ENCODE results near the gene ADAMTS19. TPM values are rescaled to one million over a fixed set of nuclear protein-coding genes. Genes with fewer than 3 reads are reported as not detected.
"Not testable (repeated sequence)": the region's sequence is repeated elsewhere in the genome, so short reads cannot be mapped to it uniquely, and the experiment has no call there.

ADAMTS19 gene
- total RNA-seq, 1 donor from 2014 or later, result 0.27 TPM

GRCh38 chr5:129541648-129542251 lies 81.7 kb downstream of the ADAMTS19 start:
- intact Hi-C loops (cut with DNase I), result no loop called here
- DNase-seq (ENCODE audit: low spot score) (no peak), ATAC-seq (no peak)

- ATAC-seq (no peak), DNase-seq (ENCODE audit: low spot score) (no peak)
- intact Hi-C loops (cut with DNase I), result no loop called here
Measured at GRCh38 chr5:129547137-129547536, 87.0 kb downstream of the ADAMTS19 start.

- intact Hi-C loops (cut with DNase I), result no loop called here
- ATAC-seq (no peak), DNase-seq (ENCODE audit: low spot score) (no peak)
Measured at GRCh38 chr5:129554134-129554904, 94.2 kb downstream of the ADAMTS19 start.

- ATAC-seq, result no peak
- DNase-seq (ENCODE audit: low spot score), result no peak
- intact Hi-C loops (cut with DNase I), result no loop called here
Measured at GRCh38 chr5:129563585-129563984, 103.5 kb downstream of the ADAMTS19 start.

- intact Hi-C loops (cut with DNase I), result no loop called here
- DNase-seq (ENCODE audit: low spot score), result no peak
- ATAC-seq, result no peak
Measured at GRCh38 chr5:129569295-129569694, 109.2 kb downstream of the ADAMTS19 start.

GRCh38 chr5:129572060-129572459 lies 112.0 kb downstream of the ADAMTS19 start:
- ATAC-seq, result no peak
- DNase-seq (ENCODE audit: low spot score), result no peak
- intact Hi-C loops (cut with DNase I), result no loop called here

GRCh38 chr5:129584496-129584895 lies 124.4 kb downstream of the ADAMTS19 start:
- intact Hi-C loops (cut with DNase I); DNase-seq (ENCODE audit: low spot score); ATAC-seq: not testable (repeated sequence)

- ATAC-seq (no peak), DNase-seq (ENCODE audit: low spot score) (no peak)
- intact Hi-C loops (cut with DNase I), result no loop called here
Measured at GRCh38 chr5:129591508-129592160, 131.5 kb downstream of the ADAMTS19 start.

- no peak for DNase-seq (ENCODE audit: low spot score)
- intact Hi-C loops (cut with DNase I), result no loop called here
- ATAC-seq, result no peak
Measured at GRCh38 chr5:129593525-129593924, 133.4 kb downstream of the ADAMTS19 start.

- DNase-seq (ENCODE audit: low spot score) (no peak), ATAC-seq (no peak)
- intact Hi-C loops (cut with DNase I), result no loop called here
Measured at GRCh38 chr5:129601576-129601975, 141.5 kb downstream of the ADAMTS19 start.

GRCh38 chr5:129608350-129608749 lies 148.3 kb downstream of the ADAMTS19 start:
- ATAC-seq, result no peak
- intact Hi-C loops (cut with DNase I), result no loop called here
- DNase-seq (ENCODE audit: low spot score), result no peak

- intact Hi-C loops (cut with DNase I), result no loop called here
- DNase-seq (ENCODE audit: low spot score), result no peak
- no peak for ATAC-seq
Measured at GRCh38 chr5:129609710-129610109, 149.6 kb downstream of the ADAMTS19 start.

- ATAC-seq (no peak), DNase-seq (ENCODE audit: low spot score) (no peak)
- intact Hi-C loops (cut with DNase I), result no loop called here
Measured at GRCh38 chr5:129616517-129616916, 156.4 kb downstream of the ADAMTS19 start.

GRCh38 chr5:129617206-129617605 lies 157.1 kb downstream of the ADAMTS19 start:
- ATAC-seq (no peak), DNase-seq (ENCODE audit: low spot score) (no peak)
- intact Hi-C loops (cut with DNase I), result no loop called here

- DNase-seq (ENCODE audit: low spot score), result no peak
- intact Hi-C loops (cut with DNase I), result no loop called here
- no peak for ATAC-seq
Measured at GRCh38 chr5:129619782-129620181, 159.7 kb downstream of the ADAMTS19 start.

- ATAC-seq (no peak), DNase-seq (ENCODE audit: low spot score) (no peak)
- intact Hi-C loops (cut with DNase I), result no loop called here
Measured at GRCh38 chr5:129622531-129622930, 162.4 kb downstream of the ADAMTS19 start.

GRCh38 chr5:129629575-129629974 lies 169.5 kb downstream of the ADAMTS19 start:
- DNase-seq (ENCODE audit: low spot score) (no peak), ATAC-seq (no peak)
- intact Hi-C loops (cut with DNase I), result no loop called here

- ATAC-seq (no peak), DNase-seq (ENCODE audit: low spot score) (no peak)
- intact Hi-C loops (cut with DNase I), result loop anchor here (5.0 kb wide), 1 partner anchor 1723 kb away; no protein-coding TSS in a partner anchor
Measured at GRCh38 chr5:129630101-129630500, 170.0 kb downstream of the ADAMTS19 start.

GRCh38 chr5:129631961-129632360 lies 171.9 kb downstream of the ADAMTS19 start:
- DNase-seq (ENCODE audit: low spot score) (no peak), ATAC-seq (no peak)
- intact Hi-C loops (cut with DNase I), result loop anchor here (5.0 kb wide), 1 partner anchor 1725 kb away; no protein-coding TSS in a partner anchor

GRCh38 chr5:129637501-129637900 lies 177.4 kb downstream of the ADAMTS19 start:
- intact Hi-C loops (cut with DNase I); DNase-seq (ENCODE audit: low spot score); ATAC-seq: not testable (repeated sequence)
